HG02798 (cell line): ENCODE measurements around the gene OLFM1.

Experiments used
- ATAC-seq: cut with Tn5 transposase; IDR thresholded peaks from one replicate; pipeline ENCODE4 v1.9.1; 2021; ENCODE audit warnings: mild to moderate bottlenecking; ENCODE audit not compliant: unreplicated experiment, poor library complexity

The OLFM1 gene

GRCh38 chr9:135087899-135088347 lies 455 bp downstream of the OLFM1 start:
- ATAC-seq: no peak

- ATAC-seq: no peak
Observed at GRCh38 chr9:135088348-135088978, 995 bp downstream of the OLFM1 start.

- ATAC-seq: no peak
Observed at GRCh38 chr9:135088979-135089847, 1.7 kb downstream of the OLFM1 start.

- ATAC-seq: no peak
Observed at GRCh38 chr9:135090081-135090480, 2.6 kb downstream of the OLFM1 start.

GRCh38 chr9:135090547-135090946 lies 3.1 kb downstream of the OLFM1 start:
- no peak for ATAC-seq

GRCh38 chr9:135091545-135091944 lies 4.1 kb downstream of the OLFM1 start:
- ATAC-seq: no peak

- no peak for ATAC-seq
Observed at GRCh38 chr9:135093111-135093510, 5.6 kb downstream of the OLFM1 start.

- ATAC-seq: no peak
Observed at GRCh38 chr9:135093911-135094584, 6.6 kb downstream of the OLFM1 start.

- ATAC-seq: no peak
Observed at GRCh38 chr9:135095470-135096407, 8.3 kb downstream of the OLFM1 start.

DNA sequence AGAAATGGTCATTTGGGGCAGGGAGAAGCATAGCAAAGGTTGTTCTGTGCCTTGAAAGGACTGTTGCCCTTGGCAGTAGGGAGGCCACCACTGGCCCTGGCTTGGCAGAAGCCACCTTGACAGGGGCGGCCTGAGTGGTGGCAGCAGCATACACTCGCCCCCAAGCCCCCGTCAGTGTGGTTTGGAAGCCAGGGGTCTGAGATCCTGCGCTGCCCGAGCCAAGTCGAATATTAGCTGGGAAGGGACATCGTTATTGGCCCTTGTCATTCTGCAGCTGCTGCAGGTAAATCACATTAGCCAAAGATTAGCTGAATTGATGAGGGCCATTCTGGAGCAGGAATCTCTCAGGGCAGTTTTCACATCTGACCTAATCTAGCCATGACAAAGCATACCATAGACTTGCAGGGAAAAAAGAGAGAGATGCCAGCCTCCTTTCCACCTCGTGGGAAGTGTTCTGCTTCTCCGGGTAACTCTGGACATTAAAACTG lies 9.0 kb downstream of the OLFM1 start:
- no peak for ATAC-seq

- no peak for ATAC-seq
Observed at GRCh38 chr9:135098400-135099105, 11.1 kb downstream of the OLFM1 start.

DNA sequence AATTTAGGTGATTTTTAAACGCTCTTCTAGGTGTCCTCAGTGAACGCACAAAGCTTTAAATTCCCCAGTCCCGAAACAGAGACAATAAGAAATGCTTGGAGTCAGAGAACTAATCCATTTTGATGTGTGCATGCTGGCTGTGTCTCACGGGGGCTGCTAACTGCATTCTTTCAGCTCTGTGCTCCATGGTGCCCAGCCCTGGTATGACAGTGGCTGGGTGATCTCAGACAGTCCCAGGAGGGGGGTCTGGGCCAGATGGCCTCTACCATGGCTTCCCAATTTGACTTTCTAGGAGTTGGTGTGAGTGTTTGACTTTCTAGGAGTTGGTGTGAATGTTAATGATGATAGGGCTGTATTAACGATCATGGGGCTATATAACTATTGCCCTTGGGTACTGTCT lies 12.1 kb downstream of the OLFM1 start:
- no peak for ATAC-seq

GRCh38 chr9:135100241-135100681 lies 12.8 kb downstream of the OLFM1 start:
- no peak for ATAC-seq

DNA sequence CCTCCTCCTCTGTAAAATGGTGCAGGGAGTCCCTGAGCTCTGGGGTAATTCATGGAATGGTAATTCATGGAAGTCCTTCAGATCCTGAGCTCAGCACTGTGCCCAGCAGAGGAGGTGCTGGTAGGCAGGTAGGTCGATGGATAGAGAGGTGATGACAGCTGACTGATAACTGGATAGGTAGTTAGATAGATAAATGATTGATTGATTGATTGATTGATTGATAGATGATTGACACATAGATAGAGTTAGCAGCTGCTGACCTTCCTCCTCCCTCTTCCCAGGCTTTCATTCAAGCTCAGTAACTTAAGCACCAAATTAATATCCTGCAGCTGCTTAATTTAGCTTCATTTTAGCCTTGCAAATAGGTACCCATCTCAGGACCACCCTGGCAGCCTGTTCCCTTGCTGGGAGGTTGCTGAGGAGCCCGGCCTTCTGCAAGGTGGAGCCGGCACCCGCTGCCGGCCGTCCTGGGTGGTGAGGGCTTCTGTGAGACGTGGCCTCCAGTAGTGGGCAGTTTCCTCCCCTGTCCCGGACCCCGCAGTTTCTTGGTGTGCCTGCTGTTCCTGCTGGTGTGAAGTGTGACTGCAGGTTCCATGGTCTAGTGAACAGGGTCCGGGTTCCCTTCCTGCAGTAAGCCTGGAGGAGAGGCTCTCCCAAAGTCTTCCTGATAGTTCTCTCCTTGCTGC lies 13.4 kb downstream of the OLFM1 start:
- ATAC-seq: no peak

GRCh38 chr9:135101486-135101885 lies 14.0 kb downstream of the OLFM1 start:
- ATAC-seq: no peak

GRCh38 chr9:135101926-135102325 lies 14.5 kb downstream of the OLFM1 start:
- no peak for ATAC-seq

GRCh38 chr9:135102331-135102730 lies 14.9 kb downstream of the OLFM1 start:
- no peak for ATAC-seq

DNA sequence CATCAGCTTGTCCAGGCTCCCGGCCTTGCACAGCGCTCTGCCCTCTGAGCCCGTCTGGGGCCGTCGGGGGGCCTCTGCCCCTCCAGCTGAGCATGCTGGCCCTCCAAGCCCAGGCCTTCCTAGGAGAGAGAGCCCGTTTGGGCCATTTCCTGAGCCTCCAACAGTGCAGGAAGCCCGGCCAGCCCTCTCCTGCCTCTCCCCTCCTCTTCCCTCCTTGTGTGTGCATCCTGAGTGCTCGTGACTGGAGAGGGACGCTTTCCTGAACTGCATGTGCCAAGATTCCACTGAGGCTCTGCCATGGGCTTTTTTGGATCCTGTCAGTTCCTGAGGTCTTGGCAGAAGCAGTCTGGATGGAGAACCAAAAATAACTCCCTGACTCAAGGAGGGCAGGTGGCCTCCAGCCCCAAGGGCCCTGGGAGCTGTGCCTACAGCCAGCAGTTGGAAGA lies 15.6 kb downstream of the OLFM1 start:
- no peak for ATAC-seq
